Osteoblast (primary cell): ENCODE results near the gene TMEM170A. TPM values are rescaled to one million over a fixed set of nuclear protein-coding genes. Genes with fewer than 3 reads are reported as not detected.

ENCODE experiments used
- DNase-seq: peaks from one replicate; pipeline ENCODE4 v3.0.0; 2011; ENCODE audit warnings: low spot score, mixed read lengths; ENCODE audit not compliant: insufficient read length; ENCODE audit errors: missing footprints
- H2AFZ ChIP-seq: 2 replicates; pipeline ENCODE4 v1.6.0; 2011; ENCODE audit warnings: mild to moderate bottlenecking, low read length
- H3K27ac ChIP-seq: 2 replicates; pipeline ENCODE4 v1.5.1; 2011; ENCODE audit warnings: mild to moderate bottlenecking, low read depth, low read length, moderate library complexity
- H3K27me3 ChIP-seq: 2 replicates; pipeline ENCODE4 v1.6.0; 2012; ENCODE audit warnings: mild to moderate bottlenecking, control low read depth, inconsistent platforms, low read length, moderate library complexity; ENCODE audit not compliant: insufficient read depth
- H3K36me3 ChIP-seq: 2 replicates; pipeline ENCODE4 v1.5.1; 2011; ENCODE audit warnings: mild to moderate bottlenecking, low read length, control low read depth, moderate library complexity; ENCODE audit not compliant: insufficient read depth
- H3K4me1 ChIP-seq: 2 replicates; pipeline ENCODE4 v1.5.1; 2011; ENCODE audit warnings: mild to moderate bottlenecking, low read length, control low read depth, moderate library complexity; ENCODE audit not compliant: insufficient read depth
- H3K4me2 ChIP-seq: 2 replicates; pipeline ENCODE4 v1.6.0; 2011; ENCODE audit warnings: mild to moderate bottlenecking, low read length; ENCODE audit not compliant: insufficient read depth
- H3K4me3 ChIP-seq: fragments of 200-600 bp; sonication (generic); 3 replicates; pipeline ENCODE4 v1.5.1; 2012; ENCODE audit warnings: mild to moderate bottlenecking, low read length, inconsistent platforms; ENCODE audit not compliant: insufficient read depth
- H3K79me2 ChIP-seq: 2 replicates; pipeline ENCODE4 v1.6.0; 2012; ENCODE audit warnings: mild to moderate bottlenecking, low read length, control low read depth, inconsistent platforms; ENCODE audit not compliant: insufficient read depth
- H3K9me3 ChIP-seq: 2 replicates; pipeline ENCODE4 v1.5.1; 2011; ENCODE audit warnings: low read depth, low read length, control low read depth
- H4K20me1 ChIP-seq: 2 replicates; pipeline ENCODE4 v1.6.0; 2012; ENCODE audit warnings: mild to moderate bottlenecking, low read length, control low read depth; ENCODE audit not compliant: insufficient read depth
- CTCF ChIP-seq: IDR thresholded peaks from 2 replicates; pipeline ENCODE4 v1.5.1; 2011; ENCODE audit warnings: mild to moderate bottlenecking, low read depth, low read length, moderate library complexity; ENCODE audit errors: extremely low read depth
- total RNA-seq: library from RNA; depleted of rRNA; stranded (reverse); fragments of >200 nt; gene quantifications from 2 replicates; pipeline ENCODE4 v1.2.3, GENCODE V29; 2012

TMEM170A gene
- total RNA-seq, 1 donor: 11.6 TPM

GRCh38 chr16:75478480-75479345, 14.2 kb upstream of the TMEM170A start:
- Histone ChIP-seq H4K20me1 (no peaks in the 10 kb centered on the region), H2AFZ (no peak overlapping the region), H3K4me2 (no peak overlapping the region), H3K4me3 (no peak overlapping the region), H3K4me1 (no peaks in the 10 kb centered on the region), H3K27ac (no peak overlapping the region), H3K9me3 (no peaks in the 10 kb centered on the region), H3K79me2 (no peaks in the 10 kb centered on the region), H3K36me3 (no peaks in the 10 kb centered on the region), H3K27me3 (no peaks in the 10 kb centered on the region)
- no peak for TF ChIP-seq CTCF
- DNase-seq: no peak

- H3K4me3 ChIP-seq: no peak overlapping the region
- no peaks in the 10 kb centered on the region for H3K27me3 ChIP-seq
- no peaks in the 10 kb centered on the region for H3K9me3 ChIP-seq
- no peaks in the 10 kb centered on the region for H3K36me3 ChIP-seq
- TF ChIP-seq CTCF: no peak
- no peaks in the 10 kb centered on the region for H4K20me1 ChIP-seq
- no peak overlapping the region for H3K27ac ChIP-seq
- H3K79me2 ChIP-seq: no peaks in the 10 kb centered on the region
- no peak overlapping the region for H3K4me2 ChIP-seq
- no peaks in the 10 kb centered on the region for H3K4me1 ChIP-seq
- no peak overlapping the region for H2AFZ ChIP-seq
- no peak for DNase-seq
Observed at GRCh38 chr16:75477680-75478473, 13.4 kb upstream of the TMEM170A start.

DNA sequence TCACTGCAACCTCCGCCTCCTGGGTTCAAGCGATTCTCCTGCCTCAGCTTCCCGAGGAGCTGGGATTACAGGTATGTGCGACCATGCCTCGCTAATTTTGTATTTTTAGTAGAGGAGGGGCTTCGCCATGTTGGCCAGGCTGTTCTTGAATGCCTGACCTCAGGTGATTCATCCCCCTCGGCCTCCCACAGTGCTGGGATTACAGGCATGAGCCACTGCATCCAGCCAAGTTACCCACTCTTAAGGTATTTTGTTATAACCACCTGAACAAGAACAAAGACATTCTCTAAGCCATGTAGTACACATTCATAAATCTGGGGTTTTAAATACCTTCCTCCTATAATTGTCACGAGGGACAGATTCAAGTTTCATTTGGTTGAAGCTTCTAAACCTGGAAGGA, 12.3 kb upstream of the TMEM170A start:
- DNase-seq: no peak
- H2AFZ ChIP-seq: no peak overlapping the region
- no peak overlapping the region for H3K4me3 ChIP-seq
- no peak for TF ChIP-seq CTCF
- no peak overlapping the region for H3K27ac ChIP-seq
- no peaks in the 10 kb centered on the region for H3K9me3 ChIP-seq
- H3K79me2 ChIP-seq: no peaks in the 10 kb centered on the region
- H3K4me1 ChIP-seq: no peaks in the 10 kb centered on the region
- no peak overlapping the region for H3K4me2 ChIP-seq
- H3K27me3 ChIP-seq: no peaks in the 10 kb centered on the region
- H4K20me1 ChIP-seq: no peaks in the 10 kb centered on the region
- H3K36me3 ChIP-seq: no peaks in the 10 kb centered on the region

DNA sequence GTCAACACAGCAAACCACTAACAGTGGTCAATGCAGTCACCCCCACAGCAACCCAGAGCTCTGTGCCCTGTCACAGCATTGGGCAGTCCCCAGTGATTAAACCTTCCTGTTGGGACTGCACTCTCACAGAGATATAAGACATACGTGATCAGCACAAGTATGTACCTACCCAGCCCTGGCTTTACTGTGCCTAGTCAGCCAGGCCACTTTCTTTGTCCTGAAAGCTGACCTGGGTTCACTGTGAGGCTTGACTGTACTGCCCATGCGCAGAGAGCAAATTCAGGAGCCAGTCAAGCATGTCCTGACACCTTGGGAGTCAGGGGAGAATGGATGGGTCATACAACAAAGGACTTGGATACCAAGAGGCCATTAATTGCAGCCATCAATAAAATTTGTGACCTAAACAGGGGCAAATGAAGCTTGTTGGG, 10.9 kb upstream of the TMEM170A start:
- Histone ChIP-seq H3K9me3 (no peaks in the 10 kb centered on the region), H3K79me2 (no peaks in the 10 kb centered on the region), H3K27ac (no peak overlapping the region), H3K4me1 (no peaks in the 10 kb centered on the region), H3K36me3 (no peaks in the 10 kb centered on the region), H4K20me1 (no peaks in the 10 kb centered on the region), H2AFZ (no peak overlapping the region), H3K4me2 (no peak overlapping the region), H3K27me3 (no peaks in the 10 kb centered on the region), H3K4me3 (no peak overlapping the region)
- TF ChIP-seq CTCF: no peak
- DNase-seq: no peak
